BLaER1 (cell line): ENCODE results near the gene STON2.
"Not testable (repeated sequence)": the region's sequence is repeated elsewhere in the genome, so short reads cannot be mapped to it uniquely, and the experiment has no call there.

Experiments
- H3K27ac ChIP-seq: shearing (Covaris generic); formaldehyde crosslinking; 2 replicates; pipeline ENCODE4 v1.8.1; 2022
- H3K27me3 ChIP-seq: shearing (Covaris generic); formaldehyde crosslinking; 2 replicates; pipeline ENCODE4 v1.8.1; 2022
- H3K36me3 ChIP-seq: shearing (Covaris generic); formaldehyde crosslinking; 2 replicates; pipeline ENCODE4 v1.8.1; 2022
- H3K4me1 ChIP-seq: shearing (Covaris generic); formaldehyde crosslinking; 2 replicates; pipeline ENCODE4 v1.8.1; 2022
- H3K4me2 ChIP-seq: shearing (Covaris generic); formaldehyde crosslinking; 2 replicates; pipeline ENCODE4 v1.8.1; 2022
- H3K4me3 ChIP-seq: shearing (Covaris generic); formaldehyde crosslinking; 2 replicates; pipeline ENCODE4 v1.8.1; 2022
- H3K9ac ChIP-seq: shearing (Covaris generic); formaldehyde crosslinking; 2 replicates; pipeline ENCODE4 v1.8.1; 2022
- H3K9me3 ChIP-seq: shearing (Covaris generic); formaldehyde crosslinking; 2 replicates; pipeline ENCODE4 v1.8.1; 2022
- H4K20me1 ChIP-seq: shearing (Covaris generic); formaldehyde crosslinking; 2 replicates; pipeline ENCODE4 v1.8.1; 2022
- Cebpa-rat ChIP-seq: shearing (Covaris generic); IDR thresholded peaks from 2 replicates; pipeline ENCODE4 v1.8.1; 2022

Gene STON2

DNA sequence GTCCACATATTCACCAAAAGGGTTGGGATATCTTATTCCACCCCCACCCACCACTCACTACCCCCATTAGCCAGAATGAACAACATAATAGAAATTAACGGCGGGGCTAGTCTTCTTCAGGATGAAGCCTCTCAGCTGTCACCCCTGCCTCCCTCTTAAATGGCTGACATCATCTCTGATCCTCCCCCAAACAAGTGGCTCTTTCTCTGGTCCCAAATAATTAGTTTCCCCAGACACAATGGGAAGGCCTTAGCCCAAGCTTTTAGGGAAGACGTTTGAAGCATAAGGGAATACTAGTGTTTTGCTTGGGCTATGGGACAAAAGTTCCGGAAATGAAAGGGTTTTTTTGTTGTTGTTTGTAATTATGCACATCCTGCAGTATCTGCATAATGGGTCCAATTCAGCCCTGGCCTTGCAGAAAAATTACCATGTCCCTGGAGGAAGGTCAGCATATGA lies 13.8 kb downstream of the STON2 start:
- no peaks in the 10 kb centered on the region for H4K20me1 ChIP-seq
- no peak overlapping the region for H3K9ac ChIP-seq
- no peaks in the 10 kb centered on the region for H3K9me3 ChIP-seq
- peaks cover 5% of the 10 kb centered on the region; the same call in 1 of the 2 replicates for H3K4me1 ChIP-seq
- H3K27ac ChIP-seq, result no peak overlapping the region
- H3K4me2 ChIP-seq, result no peak overlapping the region
- TF ChIP-seq Cebpa-rat, result no peak
- H3K36me3 ChIP-seq, result no peaks in the 10 kb centered on the region
- no peaks in the 10 kb centered on the region for H3K27me3 ChIP-seq
- H3K4me3 ChIP-seq, result no peak overlapping the region

DNA sequence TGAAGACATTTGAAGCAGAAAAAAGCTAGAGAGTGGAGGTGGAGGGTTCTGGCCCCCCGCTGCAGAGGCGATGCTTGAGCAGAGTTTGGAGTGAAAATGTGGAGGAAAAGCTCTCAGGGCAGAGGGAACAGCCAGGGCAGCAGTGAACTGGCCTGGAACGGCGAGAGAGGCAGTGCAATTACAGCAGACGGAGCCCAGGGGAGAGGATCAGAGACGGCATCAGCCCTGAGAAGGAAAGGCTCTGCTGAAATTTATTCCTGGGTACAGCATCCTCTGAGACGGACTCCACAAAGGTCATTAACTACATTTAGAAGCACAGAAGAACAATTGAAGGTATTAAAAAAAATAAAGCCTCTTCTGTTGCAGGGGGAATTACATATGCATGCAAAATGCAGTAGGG lies 14.2 kb downstream of the STON2 start:
- Histone ChIP-seq H3K27me3 (no peaks in the 10 kb centered on the region), H3K9me3 (no peaks in the 10 kb centered on the region), H3K4me2 (no peak overlapping the region), H3K36me3 (no peaks in the 10 kb centered on the region), H3K4me3 (no peak overlapping the region), H3K27ac (no peak overlapping the region), H4K20me1 (no peaks in the 10 kb centered on the region), H3K4me1 (peaks cover 6% of the 10 kb centered on the region; the same call in 1 of the 2 replicates), H3K9ac (no peak overlapping the region)
- TF ChIP-seq Cebpa-rat, result no peak

DNA sequence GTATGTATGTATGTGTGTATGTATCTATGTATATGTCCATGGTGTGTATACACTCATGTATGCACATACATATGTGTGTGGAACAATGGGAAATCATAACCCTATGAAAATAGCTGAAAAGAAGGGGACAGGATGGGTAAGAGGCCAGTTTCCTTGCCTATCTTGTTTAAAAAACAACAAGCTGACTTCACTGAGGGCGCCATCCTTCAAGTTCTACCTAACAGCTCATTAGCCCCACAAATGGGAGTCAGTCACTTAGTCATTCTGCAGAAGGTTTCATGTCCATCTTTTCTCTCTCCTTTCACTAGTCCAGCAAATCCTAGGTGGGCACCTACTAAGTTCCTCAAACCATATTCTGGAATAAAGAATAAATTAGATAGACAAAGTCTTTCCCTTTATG lies 14.7 kb downstream of the STON2 start:
- no peak for TF ChIP-seq Cebpa-rat
- H3K9ac ChIP-seq, result no peak overlapping the region
- H3K9me3 ChIP-seq, result peaks cover under 1% of the 10 kb centered on the region; the same call in 1 of the 2 replicates
- no peaks in the 10 kb centered on the region for H3K27me3 ChIP-seq
- H3K27ac ChIP-seq, result no peak overlapping the region
- no peaks in the 10 kb centered on the region for H4K20me1 ChIP-seq
- H3K36me3 ChIP-seq, result no peaks in the 10 kb centered on the region
- H3K4me1 ChIP-seq, result peaks cover 6% of the 10 kb centered on the region; the same call in 1 of the 2 replicates
- H3K4me2 ChIP-seq, result no peak overlapping the region
- no peak overlapping the region for H3K4me3 ChIP-seq

DNA sequence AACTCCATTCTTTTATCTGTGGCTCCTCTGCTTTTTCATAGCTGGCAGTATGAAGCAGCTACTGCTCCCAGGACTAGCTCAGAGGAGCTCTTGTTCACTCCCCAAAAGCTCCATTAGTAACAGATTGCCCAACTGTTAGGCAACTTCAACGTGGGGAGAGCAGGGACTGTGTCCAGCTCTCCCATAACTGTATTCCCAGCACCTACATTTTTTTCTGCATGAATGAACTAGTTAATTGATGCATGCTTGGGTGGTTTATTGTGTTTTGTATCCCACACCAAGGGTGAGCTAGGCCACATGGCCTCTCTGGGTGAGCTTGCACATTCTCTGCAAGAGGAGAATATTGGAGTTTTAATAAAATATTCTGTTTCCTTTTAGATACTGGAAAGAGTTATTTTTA lies 15.2 kb downstream of the STON2 start:
- H4K20me1 ChIP-seq, result no peaks in the 10 kb centered on the region
- H3K9ac ChIP-seq, result no peak overlapping the region
- no peak overlapping the region for H3K4me3 ChIP-seq
- peaks cover 6% of the 10 kb centered on the region; the same call in 1 of the 2 replicates for H3K4me1 ChIP-seq
- TF ChIP-seq Cebpa-rat, result no peak
- no peak overlapping the region for H3K4me2 ChIP-seq
- no peaks in the 10 kb centered on the region for H3K36me3 ChIP-seq
- no peaks in the 10 kb centered on the region for H3K27me3 ChIP-seq
- peaks cover 6% of the 10 kb centered on the region; the same call in 1 of the 2 replicates for H3K9me3 ChIP-seq
- no peak overlapping the region for H3K27ac ChIP-seq

DNA sequence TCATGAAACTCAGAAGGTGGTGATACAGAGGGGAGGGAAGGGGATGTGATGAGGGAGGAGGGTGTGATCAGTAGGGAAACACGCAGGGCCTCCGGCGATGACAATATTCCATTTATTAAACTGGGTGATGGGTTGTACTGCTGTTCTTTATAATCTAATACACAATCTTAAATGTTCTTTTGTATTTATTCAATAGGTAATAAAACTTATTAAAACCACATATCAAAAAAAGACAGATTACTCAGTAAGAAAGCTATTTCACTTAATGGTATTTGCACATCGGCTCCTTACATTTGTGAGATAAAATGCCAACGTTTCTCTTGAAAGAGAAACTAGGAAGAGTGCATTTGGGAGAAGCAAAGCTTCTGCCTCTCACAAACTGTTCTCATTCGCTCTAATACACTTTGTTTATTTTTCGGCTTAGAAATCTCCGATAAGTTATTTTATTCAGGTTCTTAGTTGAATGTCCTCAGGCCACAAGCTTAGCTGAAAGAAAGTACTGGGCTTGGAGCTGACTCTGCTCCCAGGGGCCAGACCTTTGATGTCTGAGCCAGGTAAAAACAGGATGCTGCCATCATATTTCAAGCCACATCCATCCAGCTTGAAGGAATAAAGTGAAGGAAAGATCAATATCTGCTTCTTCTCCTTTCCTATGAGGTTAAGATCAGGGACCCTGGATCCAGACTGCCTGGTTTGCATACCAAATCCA lies 17.5 kb downstream of the STON2 start:
- Histone ChIP-seq H3K9ac (no peak overlapping the region), H3K4me2 (no peak overlapping the region), H3K9me3 (peaks cover 8% of the 10 kb centered on the region; the same call in 1 of the 2 replicates), H3K27ac (no peak overlapping the region), H3K27me3 (no peaks in the 10 kb centered on the region), H3K36me3 (no peaks in the 10 kb centered on the region), H4K20me1 (no peaks in the 10 kb centered on the region), H3K4me3 (no peak overlapping the region), H3K4me1 (peaks cover 6% of the 10 kb centered on the region; the same call in 1 of the 2 replicates)
- no peak for TF ChIP-seq Cebpa-rat

DNA sequence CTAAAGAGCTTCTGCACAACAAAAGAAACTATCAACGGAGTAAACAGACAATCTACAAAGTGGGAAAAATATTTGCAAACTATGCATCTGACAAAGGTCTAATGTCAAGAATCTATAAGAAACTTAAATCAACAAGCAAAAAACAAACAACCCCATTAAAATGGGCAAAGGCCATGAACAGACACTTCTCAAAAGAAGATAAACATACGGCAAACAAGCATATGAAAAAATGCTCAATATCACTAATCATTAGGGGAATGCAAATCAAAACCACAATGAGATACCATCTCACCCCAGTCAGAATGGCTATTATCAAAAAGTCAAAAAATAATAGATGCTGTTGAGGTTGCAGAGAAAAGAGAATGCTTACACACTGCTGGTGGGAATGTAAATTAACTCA lies 20.1 kb downstream of the STON2 start:
- not testable (repeated sequence) for H3K4me1 ChIP-seq, H3K4me3 ChIP-seq, H3K9ac ChIP-seq, H3K36me3 ChIP-seq, H3K9me3 ChIP-seq, H4K20me1 ChIP-seq, H3K27me3 ChIP-seq, H3K4me2 ChIP-seq, H3K27ac ChIP-seq

DNA sequence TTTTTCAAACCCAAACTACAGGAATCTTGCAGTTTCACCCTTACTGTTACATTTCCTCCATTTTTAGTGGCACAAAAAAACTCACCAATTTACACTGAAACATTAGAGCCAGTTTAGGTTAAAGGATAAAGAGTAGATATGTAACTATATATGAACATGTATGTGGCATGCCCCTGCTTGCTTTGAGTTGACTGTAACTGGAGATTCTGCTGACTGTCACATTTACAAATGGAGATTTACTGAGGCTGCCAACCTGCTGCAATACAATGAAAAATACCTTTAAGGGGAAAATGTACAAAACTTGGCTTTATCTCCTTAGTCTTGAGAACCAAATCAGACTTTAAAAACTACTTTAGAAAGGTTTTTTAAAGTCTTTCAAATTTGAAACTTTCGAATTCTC lies 28.3 kb downstream of the STON2 start:
- Histone ChIP-seq H3K27ac (no peak overlapping the region), H3K4me2 (no peak overlapping the region), H3K9me3 (no peaks in the 10 kb centered on the region), H3K36me3 (no peaks in the 10 kb centered on the region), H4K20me1 (no peaks in the 10 kb centered on the region), H3K27me3 (no peaks in the 10 kb centered on the region), H3K4me1 (no peaks in the 10 kb centered on the region), H3K9ac (no peak overlapping the region), H3K4me3 (no peak overlapping the region)
- no peak for TF ChIP-seq Cebpa-rat

DNA sequence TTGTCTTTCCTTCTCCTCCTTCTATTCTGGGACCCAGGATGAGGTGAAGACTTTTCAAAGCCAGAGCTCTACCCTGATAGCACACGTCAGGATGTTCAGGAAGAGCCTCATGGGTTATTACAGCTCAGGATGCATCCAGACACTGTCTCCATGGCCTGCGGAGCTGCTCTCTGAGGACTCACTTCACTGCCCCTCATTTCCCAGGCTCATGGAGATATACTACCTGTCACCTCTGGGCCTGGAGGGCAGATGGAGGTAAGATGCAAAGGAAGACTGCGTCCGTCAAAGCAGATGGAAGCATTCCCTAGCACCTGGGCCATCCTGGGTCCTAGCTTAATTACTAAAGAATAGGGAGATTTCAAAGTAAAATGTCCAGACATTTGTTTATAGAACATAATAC lies 32.6 kb downstream of the STON2 start:
- Histone ChIP-seq H3K27ac (no peak overlapping the region), H3K9ac (no peak overlapping the region), H3K9me3 (no peaks in the 10 kb centered on the region), H3K4me2 (no peak overlapping the region), H3K36me3 (no peaks in the 10 kb centered on the region), H3K4me3 (no peak overlapping the region), H4K20me1 (no peaks in the 10 kb centered on the region), H3K27me3 (no peaks in the 10 kb centered on the region), H3K4me1 (peaks cover 18% of the 10 kb centered on the region)
- TF ChIP-seq Cebpa-rat, result no peak

DNA sequence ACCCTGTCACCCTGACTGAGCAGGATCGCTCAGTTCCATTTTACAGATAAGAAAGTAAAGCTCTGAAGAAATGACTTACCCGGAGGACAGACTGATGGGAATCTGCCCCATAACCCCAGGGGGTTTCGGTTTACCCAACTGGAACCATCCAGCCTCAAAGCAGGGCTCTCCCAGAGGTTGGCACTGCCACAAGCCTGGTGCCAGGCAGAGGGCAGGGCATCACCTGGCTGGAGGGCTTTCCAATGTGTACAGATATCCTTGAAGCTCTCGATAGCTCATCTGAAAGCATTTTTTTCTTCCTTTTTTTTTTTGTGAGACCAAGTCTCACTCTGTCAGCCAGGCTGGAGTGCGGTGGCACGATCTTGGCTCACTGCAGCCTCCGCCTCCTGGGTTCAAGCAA lies 33.2 kb downstream of the STON2 start:
- no peak overlapping the region for H3K27ac ChIP-seq

DNA sequence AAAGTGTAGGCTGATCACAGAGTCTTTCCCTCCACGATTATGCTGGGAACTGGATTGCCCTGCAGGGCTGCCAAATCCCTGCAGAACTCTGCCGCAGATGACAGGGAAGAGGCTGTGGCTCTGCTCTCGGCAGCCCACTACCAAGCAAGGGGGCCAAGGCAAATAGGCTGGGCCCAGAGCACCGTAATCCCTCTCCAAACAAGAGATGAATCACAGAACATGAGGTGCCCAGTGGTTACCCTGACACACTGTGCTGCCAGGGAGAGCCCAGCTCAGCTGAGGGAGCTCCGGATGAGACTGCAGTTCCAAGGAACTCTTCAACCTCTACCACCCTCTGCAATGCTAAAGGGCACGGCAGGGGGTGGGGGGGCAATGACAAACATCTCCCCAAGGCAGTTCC lies 33.9 kb downstream of the STON2 start:
- no peaks in the 10 kb centered on the region for H3K27me3 ChIP-seq
- H3K4me3 ChIP-seq, result no peak overlapping the region
- H3K4me1 ChIP-seq, result peaks cover 18% of the 10 kb centered on the region
- H3K4me2 ChIP-seq, result no peak overlapping the region
- H3K9me3 ChIP-seq, result no peaks in the 10 kb centered on the region
- H3K9ac ChIP-seq, result no peak overlapping the region
- TF ChIP-seq Cebpa-rat, result no peak
- no peaks in the 10 kb centered on the region for H3K36me3 ChIP-seq
- H4K20me1 ChIP-seq, result no peaks in the 10 kb centered on the region
- H3K27ac ChIP-seq, result no peak overlapping the region

More for the DNA sequence above, 33.2 kb downstream of the STON2 start:
- no peak overlapping the region for H3K4me3 ChIP-seq
- no peak for TF ChIP-seq Cebpa-rat
- no peaks in the 10 kb centered on the region for H4K20me1 ChIP-seq
- H3K9me3 ChIP-seq, result no peaks in the 10 kb centered on the region
- peaks cover 18% of the 10 kb centered on the region for H3K4me1 ChIP-seq
- no peak overlapping the region for H3K4me2 ChIP-seq
- H3K27me3 ChIP-seq, result no peaks in the 10 kb centered on the region
- no peak overlapping the region for H3K9ac ChIP-seq
- H3K36me3 ChIP-seq, result no peaks in the 10 kb centered on the region
